Stimulated activated CD8-positive, alpha-beta memory T cell treated with anti-CD3 and anti-CD28 coated beads, Interleukin-15, amount 100 ng/mL, for 24 hours (primary cell): Measurements from ENCODE around the gene GPR160.
"Not testable (repeated sequence)": the region's sequence is repeated elsewhere in the genome, so short reads cannot be mapped to it uniquely, and the experiment has no call there.

ENCODE experiments used
- DNase-seq: peaks from one replicate; pipeline ENCODE4 v3.0.0-alpha.2; 2020; ENCODE audit warnings: low read depth

The GPR160 gene, protein sequence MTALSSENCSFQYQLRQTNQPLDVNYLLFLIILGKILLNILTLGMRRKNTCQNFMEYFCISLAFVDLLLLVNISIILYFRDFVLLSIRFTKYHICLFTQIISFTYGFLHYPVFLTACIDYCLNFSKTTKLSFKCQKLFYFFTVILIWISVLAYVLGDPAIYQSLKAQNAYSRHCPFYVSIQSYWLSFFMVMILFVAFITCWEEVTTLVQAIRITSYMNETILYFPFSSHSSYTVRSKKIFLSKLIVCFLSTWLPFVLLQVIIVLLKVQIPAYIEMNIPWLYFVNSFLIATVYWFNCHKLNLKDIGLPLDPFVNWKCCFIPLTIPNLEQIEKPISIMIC

GRCh38 chr3:170037463-170038433 lies at the start of gene GPR160:
TSS of gene GPR160 (plus strand) at chr3:170037995. CDS start at chr3:170083973, 45,978 bp downstream.
- DNase-seq: peak; percentile 70

- no peak for DNase-seq
These were observed 47.4 kb upstream of the GPR160 start for GRCh38 chr3:169990431-169990830.

GRCh38 chr3:169992156-169992555 lies 45.6 kb upstream of the GPR160 start:
- DNase-seq: no peak

DNA sequence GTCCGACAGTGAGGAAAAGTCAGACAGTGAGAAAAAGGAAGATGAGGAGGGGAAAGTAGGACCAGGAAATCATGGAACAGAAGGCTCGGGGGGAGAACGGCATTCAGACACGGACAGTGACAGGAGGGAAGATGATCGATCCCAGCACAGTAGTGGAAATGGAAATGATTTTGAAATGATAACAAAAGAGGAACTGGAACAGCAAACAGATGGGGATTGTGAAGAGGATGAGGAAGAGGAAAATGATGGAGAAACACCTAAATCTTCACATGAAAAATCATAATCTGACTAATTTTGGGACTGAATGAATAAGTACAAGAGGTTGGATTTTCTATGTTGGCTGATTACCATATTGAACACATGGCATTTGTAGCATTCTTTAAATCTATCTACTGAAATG lies 45.0 kb upstream of the GPR160 start:
- DNase-seq: no peak

DNA sequence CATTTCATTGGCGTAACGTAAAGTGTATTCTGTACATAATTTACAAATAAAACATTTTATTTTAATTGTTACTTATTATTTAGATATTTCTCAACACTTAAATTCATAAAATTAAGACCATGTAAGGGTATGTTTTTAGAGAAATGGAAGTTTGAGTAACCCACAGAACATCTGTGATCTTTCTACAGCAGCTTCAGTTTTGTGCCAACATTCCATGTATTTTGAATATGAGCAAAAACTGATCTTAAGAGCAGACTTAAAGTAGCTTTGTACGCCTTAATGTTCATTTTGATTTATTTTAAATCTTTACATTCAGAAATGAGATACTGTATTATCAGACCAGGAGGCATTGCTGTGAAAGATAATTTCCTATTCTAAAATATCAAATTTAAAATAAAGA lies 44.0 kb upstream of the GPR160 start:
- DNase-seq: no peak

DNA sequence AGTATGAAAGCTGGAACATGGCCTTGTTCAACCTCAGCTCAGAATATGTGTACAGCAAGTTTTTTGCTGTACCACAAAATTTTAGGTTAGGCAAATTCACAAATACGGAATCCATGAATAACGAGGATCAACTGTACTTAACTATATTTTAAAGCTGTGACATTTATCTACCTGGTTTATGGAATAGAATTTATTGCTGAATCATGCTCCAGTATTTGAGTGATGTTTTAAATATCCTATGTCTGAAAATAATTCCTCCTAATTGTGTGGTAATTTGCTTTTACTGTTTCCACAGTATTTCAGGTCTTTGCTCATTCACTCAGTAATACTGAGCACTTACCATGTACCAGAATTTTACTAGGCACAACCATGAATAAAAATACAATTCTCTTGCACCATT lies 41.7 kb upstream of the GPR160 start:
- DNase-seq: no peak

- no peak for DNase-seq
These were observed 39.1 kb upstream of the GPR160 start for GRCh38 chr3:169998668-169999131.

GRCh38 chr3:169999433-169999832 lies 38.4 kb upstream of the GPR160 start:
- DNase-seq: no peak

DNA sequence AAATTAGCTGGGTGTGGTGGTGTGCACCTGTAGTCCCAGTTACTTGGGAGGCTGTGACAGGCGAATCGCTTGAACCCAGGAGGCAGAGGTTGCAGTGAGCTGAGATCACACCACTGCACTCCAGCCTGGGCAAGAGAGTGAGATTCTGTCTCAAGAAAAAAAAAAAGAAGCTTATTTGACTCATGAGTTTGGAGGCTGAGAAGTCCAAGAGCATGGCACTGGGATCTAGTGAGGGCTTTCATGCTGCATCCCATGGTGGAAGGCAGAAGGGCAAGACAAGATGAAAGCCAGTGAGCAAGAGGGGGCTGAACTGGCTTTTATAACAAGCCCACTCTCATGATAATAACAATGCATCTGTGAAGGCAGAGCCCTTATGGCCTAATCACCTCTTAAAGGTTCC lies 37.7 kb upstream of the GPR160 start:
- DNase-seq: no peak

GRCh38 chr3:170002231-170002630 lies 35.6 kb upstream of the GPR160 start:
- no peak for DNase-seq

DNA sequence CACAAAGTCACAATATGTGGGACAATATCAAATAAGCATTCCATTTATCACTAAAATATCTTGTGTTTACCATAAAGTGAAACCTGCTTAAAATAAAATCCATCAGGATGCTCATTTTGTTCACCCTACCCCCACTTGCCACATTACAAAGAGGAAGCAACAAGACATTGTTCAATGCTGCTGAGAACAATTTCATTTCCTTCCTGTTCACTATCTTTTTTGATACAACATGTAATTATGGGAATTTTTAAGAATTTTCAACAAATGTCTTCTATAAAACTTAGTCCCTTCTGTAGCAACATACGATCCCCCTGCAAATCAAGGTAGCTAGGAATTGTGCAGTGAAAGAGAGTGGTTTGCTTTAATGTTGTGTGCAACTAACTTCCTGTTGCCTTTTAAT lies 34.9 kb upstream of the GPR160 start:
- DNase-seq: no peak

DNA sequence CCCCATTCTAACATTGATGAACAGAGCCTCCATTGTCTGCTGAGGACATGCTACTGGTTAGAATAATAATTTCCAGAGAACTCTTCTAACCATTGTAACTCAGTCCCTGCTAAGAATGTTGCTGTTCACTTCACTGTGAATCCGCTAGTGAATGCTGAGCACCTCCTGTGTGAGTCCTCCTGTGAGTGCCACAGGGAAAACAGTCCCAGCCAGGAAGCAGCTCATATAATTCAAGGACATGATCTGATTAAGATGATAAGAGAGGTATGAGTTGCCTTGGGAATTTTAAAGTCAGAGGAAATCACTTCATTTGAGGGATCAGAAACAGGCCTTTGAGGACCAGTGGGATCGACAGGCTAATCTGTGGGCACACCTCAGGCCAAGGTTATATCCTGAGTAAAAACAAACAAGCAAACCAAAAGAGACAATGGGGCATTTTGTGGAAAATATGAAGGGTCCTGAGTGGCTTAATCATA lies 33.9 kb upstream of the GPR160 start:
- DNase-seq: no peak

DNA sequence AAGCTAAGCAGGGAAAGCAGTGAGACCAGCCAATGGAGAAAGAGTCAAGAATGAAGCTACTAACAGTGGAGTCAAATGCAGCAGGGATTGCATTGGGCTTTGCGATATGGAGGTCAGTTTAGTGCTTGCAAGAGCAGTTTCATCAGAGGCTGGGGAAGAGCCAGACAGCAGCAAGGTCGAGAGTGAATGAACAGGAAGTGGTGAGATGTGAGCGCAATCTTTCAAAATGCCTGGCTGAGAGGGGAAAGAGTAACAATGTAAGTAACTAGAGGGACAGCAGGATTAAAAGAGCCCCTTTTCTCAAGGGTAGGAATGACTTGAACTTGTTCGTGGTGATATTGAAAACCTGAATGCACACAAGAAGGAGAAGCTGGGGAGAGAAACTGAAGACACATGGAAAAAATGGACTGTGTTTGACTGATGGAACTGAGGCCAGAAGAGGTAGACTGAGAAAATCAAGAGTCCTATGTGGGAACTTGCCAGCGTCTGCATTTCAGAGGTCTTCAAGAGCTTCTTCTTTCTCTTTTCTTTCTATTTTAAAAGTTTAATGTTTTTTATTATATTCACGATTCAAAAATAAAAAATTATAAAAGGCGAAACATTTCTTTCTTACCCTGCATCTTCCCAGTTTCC lies 30.6 kb upstream of the GPR160 start:
- no peak for DNase-seq

- no peak for DNase-seq
These were observed 27.3 kb upstream of the GPR160 start for GRCh38 chr3:170010498-170010897.

DNA sequence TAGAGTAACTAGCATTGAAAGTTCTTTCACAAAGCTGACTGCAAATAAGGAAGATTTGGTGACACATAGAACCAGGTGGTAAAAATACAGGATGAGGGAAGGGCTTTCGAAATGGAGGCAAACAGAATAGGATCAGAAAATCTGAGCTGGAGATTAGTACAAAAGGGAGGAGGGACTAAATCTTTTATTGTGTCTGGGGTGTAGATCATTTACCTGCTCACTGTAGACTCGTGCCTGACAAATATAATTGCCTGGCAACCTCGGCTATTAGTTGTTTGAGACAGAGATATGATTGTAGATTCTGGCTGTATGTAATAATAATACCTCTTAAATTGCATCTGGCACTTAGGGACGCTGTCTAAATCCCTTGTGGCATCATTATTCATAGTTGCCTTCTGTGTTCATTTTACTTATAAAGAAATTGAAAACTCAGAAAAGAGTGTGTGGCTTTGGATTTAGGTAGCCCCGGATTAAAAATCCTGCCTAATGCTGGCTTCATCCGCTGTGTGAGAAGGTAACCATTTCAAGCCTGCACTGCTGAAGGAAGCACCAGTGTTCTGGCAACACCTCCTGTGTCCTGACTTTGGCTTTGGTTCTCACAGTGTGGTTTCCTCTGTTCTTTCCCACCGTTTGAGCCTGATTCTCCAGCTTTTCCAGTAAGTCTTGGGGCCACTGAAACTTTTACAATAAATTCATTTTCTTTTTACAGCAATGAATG lies 25.0 kb upstream of the GPR160 start:
- no peak for DNase-seq

DNA sequence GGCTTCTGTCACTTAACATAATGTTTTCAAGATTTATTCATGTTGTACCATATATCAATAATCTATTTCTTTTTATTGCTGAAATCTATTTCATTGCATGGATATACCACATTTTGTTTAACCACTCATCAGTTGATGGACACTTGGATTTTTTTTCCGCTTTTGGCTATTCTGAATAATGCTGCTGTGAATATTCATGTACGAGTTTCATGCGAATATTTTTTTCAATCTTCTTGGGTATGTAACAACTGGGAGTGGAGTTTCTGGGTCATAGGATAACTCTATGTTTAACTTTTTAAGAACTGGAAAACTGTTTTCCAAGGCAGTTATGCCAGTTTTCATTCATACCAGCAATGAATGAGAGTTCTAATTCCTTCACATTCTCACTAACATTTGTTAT lies 21.7 kb upstream of the GPR160 start:
- DNase-seq: no peak

- not testable (repeated sequence) for DNase-seq
These were observed 18.5 kb upstream of the GPR160 start for GRCh38 chr3:170019306-170019705.

DNA sequence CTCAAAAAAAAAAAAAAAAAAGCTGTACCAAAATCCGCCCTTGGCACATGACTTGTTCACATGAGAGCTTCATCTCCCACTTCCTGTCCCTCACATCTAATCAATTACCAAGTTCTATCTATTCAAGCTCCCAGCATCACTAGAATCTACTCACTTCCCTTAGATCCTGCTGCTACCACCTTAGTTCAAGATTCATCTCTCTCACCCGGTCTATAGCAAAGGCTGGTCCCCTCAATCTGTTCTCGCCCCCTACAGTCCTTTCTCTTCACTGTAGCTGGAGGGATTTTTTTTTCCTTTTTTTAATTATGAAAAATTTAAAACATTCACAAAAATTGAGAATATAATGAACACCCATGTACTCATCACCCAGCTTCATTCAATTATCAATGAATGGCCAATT lies 16.7 kb upstream of the GPR160 start:
- no peak for DNase-seq

- DNase-seq: no peak
These were observed 15.5 kb upstream of the GPR160 start for GRCh38 chr3:170022336-170022735.

DNA sequence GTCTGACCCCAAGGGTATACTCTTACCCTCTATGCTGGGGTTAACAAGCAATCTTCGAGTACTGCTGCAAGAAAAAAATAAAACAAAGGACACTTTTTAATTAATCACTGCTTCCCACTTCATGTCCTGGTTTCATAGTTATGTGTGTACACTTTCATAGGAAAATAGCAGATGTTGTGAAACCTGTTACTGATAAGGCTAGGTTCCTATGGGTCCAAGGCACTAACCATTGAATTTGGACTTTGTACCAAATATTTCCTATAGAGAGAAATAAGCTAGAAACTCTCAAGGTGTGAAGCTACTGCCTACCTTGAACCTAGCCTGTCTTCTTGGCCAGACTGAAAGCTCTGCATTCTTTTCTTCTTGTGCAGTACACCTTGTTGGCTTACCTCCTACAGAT lies 14.6 kb upstream of the GPR160 start:
- DNase-seq: no peak

GRCh38 chr3:170024581-170024980 lies 13.2 kb upstream of the GPR160 start:
- no peak for DNase-seq
